H1 (cell line): Measurements from ENCODE around the gene NLGN4Y. TPM values are rescaled to one million over a fixed set of nuclear protein-coding genes. Genes with fewer than 3 reads are reported as not detected.

ENCODE experiments used
- CTCF ChIA-PET: fragments of 300-600 bp; sonication (Branson Sonifier 250); formaldehyde crosslinking; loops from one replicate; lab custom pipeline; 2021; ENCODE audit not compliant: partially characterized antibody; lab: Charles Lee
- POLR2A ChIA-PET: fragments of 300-600 bp; sonication (Branson Sonifier 250); formaldehyde crosslinking; loops from one replicate; lab custom pipeline; 2021; ENCODE audit warnings: inconsistent platforms; ENCODE audit not compliant: partially characterized antibody; lab: Charles Lee
- DNase-seq, 2 experiments: peaks; one replicate each; pipeline versions ENCODE4 v3.0.0 to v3.0.0-alpha.2; 2010 to 2022; ENCODE audit warnings: low spot score in 2 of 2, low read depth in 1 of 2, mixed read lengths in 1 of 2
- FAIRE-seq: peaks from 2 replicates; lab custom pipeline; 2011; peaks lifted over from hg19 to GRCh38; lab: Jason Lieb, UNC
- H2AFZ ChIP-seq: 2 replicates; pipeline ENCODE4 v1.8.1; 2012; ENCODE audit warnings: low read length, inconsistent platforms
- H2AK5ac ChIP-seq: 2 replicates; pipeline ENCODE4 v1.6.1; 2013; ENCODE audit warnings: low read depth, low read length
- H2BK120ac ChIP-seq: replicated peaks from 2 replicates; pipeline ENCODE3; 2013; ENCODE audit warnings: low read depth, low read length, inconsistent platforms
- H2BK12ac ChIP-seq: 2 replicates; pipeline ENCODE4 v1.6.1; 2013; ENCODE audit warnings: low read depth, low read length
- H2BK15ac ChIP-seq: 2 replicates; pipeline ENCODE4 v1.6.1; 2013; ENCODE audit warnings: low read length
- H2BK20ac ChIP-seq: 2 replicates; pipeline ENCODE4 v1.6.1; 2013; ENCODE audit warnings: low read length
- H2BK5ac ChIP-seq: 2 replicates; pipeline ENCODE4 v1.6.1; 2013; ENCODE audit warnings: low read depth, low read length
- H3K14ac ChIP-seq: 2 replicates; pipeline ENCODE4 v1.6.1; 2013; ENCODE audit warnings: inconsistent platforms; ENCODE audit not compliant: insufficient read length
- H3K18ac ChIP-seq: 2 replicates; pipeline ENCODE4 v1.6.1; 2013; ENCODE audit warnings: low read length; ENCODE audit errors: extremely low read depth
- H3K23ac ChIP-seq: 2 replicates; pipeline ENCODE4 v1.6.1; 2013; ENCODE audit warnings: inconsistent platforms; ENCODE audit not compliant: insufficient read length
- H3K23me2 ChIP-seq: 2 replicates; pipeline ENCODE4 v1.6.1; 2013; ENCODE audit warnings: low read depth, low read length
- H3K27ac ChIP-seq: 2 replicates; pipeline ENCODE4 v1.6.1; 2011; ENCODE audit warnings: low read depth, low read length, inconsistent platforms
- H3K27me3 ChIP-seq, 4 experiments: replicated peaks in 1 of 4; 1 replicate in 1 of 4; 2 replicates in 3 of 4; pipeline versions ENCODE4 v1.6.1 to v1.8.1; 2011 to 2013; ENCODE audit warnings: low read length in 3 of 4, mild to moderate bottlenecking in 3 of 4, inconsistent platforms in 2 of 4, mixed read lengths in 2 of 4, moderate library complexity in 1 of 4; ENCODE audit not compliant: control insufficient read depth in 3 of 4, insufficient read depth in 3 of 4; ENCODE audit errors: extremely low read depth in 1 of 4
- H3K36me3 ChIP-seq, 4 experiments: 2 replicates each; pipeline versions ENCODE4 v1.6.1 to v1.8.1; 2011 to 2013; ENCODE audit warnings: mild to moderate bottlenecking in 4 of 4, low read length in 3 of 4, moderate library complexity in 2 of 4, control low read depth in 1 of 4, inconsistent platforms in 1 of 4; ENCODE audit not compliant: insufficient read depth in 4 of 4, control insufficient read depth in 2 of 4
- H3K4ac ChIP-seq: replicated peaks from 2 replicates; pipeline ENCODE3; 2013; ENCODE audit warnings: low read length, low read depth, mixed read lengths, inconsistent platforms; ENCODE audit not compliant: insufficient read length
- H3K4me1 ChIP-seq, 4 experiments: replicated peaks in 1 of 4; 1 replicate in 1 of 4; 2 replicates in 3 of 4; pipeline versions ENCODE4 v1.6.1 to v1.8.1; 2011 to 2013; ENCODE audit warnings: low read length in 3 of 4, inconsistent platforms in 2 of 4, mixed read lengths in 1 of 4; ENCODE audit not compliant: insufficient read depth in 4 of 4, control insufficient read depth in 3 of 4
- H3K4me2 ChIP-seq, 2 experiments: 2 replicates each; pipeline versions ENCODE4 v1.6.1 to v1.8.1; 2011 to 2013; ENCODE audit warnings: low read depth in 2 of 2, low read length in 2 of 2, control low read depth in 1 of 2, inconsistent platforms in 1 of 2, mild to moderate bottlenecking in 1 of 2; ENCODE audit not compliant: insufficient read depth in 1 of 2
- H3K4me3 ChIP-seq, 4 experiments: fragments of 200-600, 300-600 bp in 1 of 4; sonication (generic), shearing (Covaris generic), sonication (Bioruptor Twin) in 1 of 4; 2 replicates each; pipeline versions ENCODE4 v1.5.1 to v1.8.1; 2011 to 2016; ENCODE audit warnings: low read length in 4 of 4, low read depth in 3 of 4, control low read depth in 2 of 4, inconsistent platforms in 2 of 4, mild to moderate bottlenecking in 2 of 4, mixed read lengths in 1 of 4, moderate library complexity in 1 of 4; ENCODE audit not compliant: insufficient read depth in 2 of 4; ENCODE audit errors: extremely low read depth in 1 of 4
- H3K56ac ChIP-seq: replicated peaks from 2 replicates; pipeline ENCODE3; 2013; ENCODE audit warnings: low read depth, mild to moderate bottlenecking, mixed read lengths, low read length, inconsistent platforms; ENCODE audit not compliant: insufficient read length
- H3K79me1 ChIP-seq: 2 replicates; pipeline ENCODE4 v1.6.1; 2013; ENCODE audit warnings: low read depth, low read length, control low read depth
- H3K79me2 ChIP-seq, 2 experiments: 2 replicates each; pipeline versions ENCODE4 v1.6.1 to v1.8.1; 2012 to 2013; ENCODE audit warnings: low read length in 2 of 2, mild to moderate bottlenecking in 2 of 2, inconsistent platforms in 1 of 2; ENCODE audit not compliant: insufficient read depth in 2 of 2, control insufficient read depth in 1 of 2
- H3K9ac ChIP-seq, 4 experiments: replicated peaks in 1 of 4; 1 replicate in 1 of 4; 2 replicates in 3 of 4; pipeline versions ENCODE4 v1.6.1 to v1.8.1; 2011 to 2013; ENCODE audit warnings: low read depth in 3 of 4, low read length in 3 of 4, control low read depth in 2 of 4, mild to moderate bottlenecking in 2 of 4, moderate library complexity in 2 of 4, inconsistent platforms in 1 of 4; ENCODE audit errors: extremely low read depth in 1 of 4
- H3K9me3 ChIP-seq, 2 experiments: 2 replicates each; pipeline versions ENCODE4 v1.6.1 to v1.8.1; 2012 to 2013; ENCODE audit warnings: mild to moderate bottlenecking in 2 of 2, moderate library complexity in 2 of 2, control low read depth in 1 of 2, inconsistent platforms in 1 of 2, low read depth in 1 of 2, low read length in 1 of 2, mixed read lengths in 1 of 2; ENCODE audit not compliant: insufficient read depth in 2 of 2
- H4K20me1 ChIP-seq, 2 experiments: replicated peaks in 1 of 2; 2 replicates each; pipeline versions ENCODE3 to v1.8.1; 2011 to 2013; ENCODE audit warnings: inconsistent platforms in 2 of 2, low read length in 2 of 2, mild to moderate bottlenecking in 1 of 2; ENCODE audit not compliant: insufficient read depth in 2 of 2, control insufficient read depth in 1 of 2
- H4K5ac ChIP-seq: 2 replicates; pipeline ENCODE4 v1.6.1; 2013; ENCODE audit warnings: low read length, low read depth, mixed read lengths, inconsistent platforms; ENCODE audit not compliant: insufficient read length
- H4K8ac ChIP-seq: 2 replicates; pipeline ENCODE4 v1.8.0; 2013; ENCODE audit warnings: mild to moderate bottlenecking, moderate library complexity, low read length, inconsistent platforms; ENCODE audit not compliant: insufficient read depth; ENCODE audit errors: extremely low read depth
- H4K91ac ChIP-seq: replicated peaks from 2 replicates; pipeline ENCODE3; 2013; ENCODE audit warnings: low read length, mixed read lengths, inconsistent platforms; ENCODE audit not compliant: insufficient read length
- BCL11A ChIP-seq, 2 experiments: IDR thresholded peaks; one replicate each; pipeline ENCODE4 v1.6.1; 2011; ENCODE audit warnings: low read depth in 2 of 2, low read length in 2 of 2, mild to moderate bottlenecking in 2 of 2
- CBX8 ChIP-seq: fragments of 300-800, 300-1000 bp; sonication (generic); IDR thresholded peaks from 2 replicates; pipeline ENCODE4 v1.7.1; 2016; ENCODE audit warnings: low read depth, low read length, borderline replicate concordance
- EGR1 ChIP-seq: IDR thresholded peaks from 2 replicates; pipeline ENCODE4 v1.6.1; 2011; ENCODE audit warnings: low read depth, low read length, borderline replicate concordance
- FOSL1 ChIP-seq: IDR thresholded peaks from 2 replicates; pipeline ENCODE4 v1.6.1; 2011; ENCODE audit warnings: mild to moderate bottlenecking, low read depth, low read length, moderate library complexity; ENCODE audit not compliant: insufficient read depth
- HDAC2 ChIP-seq, 2 experiments: fragments of 300-600 bp in 1 of 2; sonication (generic) in 1 of 2; IDR thresholded peaks; 2 replicates each; pipeline ENCODE4 v1.6.1; 2011 to 2012; ENCODE audit warnings: low read depth in 2 of 2, low read length in 2 of 2, mild to moderate bottlenecking in 2 of 2, moderate library complexity in 2 of 2, borderline replicate concordance in 1 of 2, inconsistent platforms in 1 of 2
- KDM4A ChIP-seq: IDR thresholded peaks from one replicate; pipeline ENCODE4 v1.7.1; 2012; ENCODE audit warnings: low read depth, mild to moderate bottlenecking, moderate library complexity, low read length, inconsistent platforms; ENCODE audit not compliant: severe bottlenecking
- RFX5 ChIP-seq: IDR thresholded peaks from 2 replicates; pipeline ENCODE4 v1.6.1; 2011; ENCODE audit warnings: low read depth, low read length, improper control_type of control experiment, borderline replicate concordance
- SIN3A ChIP-seq, 2 experiments: IDR thresholded peaks in 1 of 2; conservative IDR thresholded peaks in 1 of 2; 2 replicates each; pipeline ENCODE4 v1.6.1; 2011 to 2012; ENCODE audit warnings: low read length in 2 of 2, improper control_type of control experiment in 1 of 2, low read depth in 1 of 2, mild to moderate bottlenecking in 1 of 2
- SP4 ChIP-seq: IDR thresholded peaks from 2 replicates; pipeline ENCODE4 v1.6.1; 2012; ENCODE audit warnings: low read length, inconsistent platforms
- TBP ChIP-seq: IDR thresholded peaks from 2 replicates; pipeline ENCODE4 v1.6.1; 2011; ENCODE audit warnings: low read depth, low read length, improper control_type of control experiment
- USF2 ChIP-seq: IDR thresholded peaks from 2 replicates; pipeline ENCODE4 v1.6.1; 2011; ENCODE audit warnings: low read length, improper control_type of control experiment
- polyA plus RNA-seq, 7 experiments: library from polyadenylated mRNA; depleted of rRNA in 3 of 7; stranded (reverse) in 5 of 7; unstranded in 2 of 7; fragments of >200 nt in 5 of 7; fragments of 200-250 nt in 2 of 7; gene quantifications; 1 replicate in 5 of 7; 2 replicates in 1 of 7; 4 replicates in 1 of 7; pipeline versions ENCODE4 v1.2.1 to v1.2.3, GENCODE V29; 2011 to 2013; ENCODE audit warnings: missing spikeins in 2 of 7, mixed read lengths in 2 of 7
- total RNA-seq: library from RNA; stranded (reverse); fragmentation: NEBNext Ultra II Directional; extraction: Animal tissue kit (Norgen Biotek cat#: 25700); gene quantifications from 2 replicates; pipeline ENCODE4 v1.2.1, GENCODE V29; 2021
- TF ChIP-seq, protein P1 (sequence below): IDR thresholded peaks from 2 replicates; pipeline ENCODE4 v1.6.1; 2012; ENCODE audit warnings: inconsistent platforms

The NLGN4Y gene
- total and polyA plus RNA-seq, 2 of the 8 experiments (the other 6 are each of a cell fraction or from before 2014, with no cell fraction given) = 35.7 to 51.3 TPM

GRCh38 chrY:14634954-14635353 is 110.6 kb downstream of the NLGN4Y start:
- H3K27me3 ChIP-seq = no peaks in the 10 kb centered on the region
- H3K14ac ChIP-seq = no peak overlapping the region
- no peaks in the 10 kb centered on the region for H4K20me1 ChIP-seq
- H3K56ac ChIP-seq = no peak overlapping the region
- no peaks in the 10 kb centered on the region for H3K79me1 ChIP-seq
- H3K9ac ChIP-seq = no peak overlapping the region
- no peak overlapping the region for H3K27ac ChIP-seq
- no peak overlapping the region for H3K23ac ChIP-seq
- H2AFZ ChIP-seq = no peak overlapping the region
- H3K4ac ChIP-seq = no peak overlapping the region
- H4K91ac ChIP-seq = no peak overlapping the region
- ChIA-PET POLR2A (no interaction called here), CTCF (no interaction called here)
- H2BK20ac ChIP-seq = no peak overlapping the region
- no peak overlapping the region for H4K5ac ChIP-seq
- H2BK5ac ChIP-seq = no peak overlapping the region
- no peak for DNase-seq
- no peaks in the 10 kb centered on the region for H3K9me3 ChIP-seq
- H2BK15ac ChIP-seq = no peak overlapping the region
- H3K23me2 ChIP-seq = no peaks in the 10 kb centered on the region
- no peaks in the 10 kb centered on the region for H3K4me1 ChIP-seq
- H3K18ac ChIP-seq = no peak overlapping the region
- no peak overlapping the region for H4K8ac ChIP-seq
- peaks cover 0 to 3% of the 10 kb centered on the region in 2 experiments; a peak in 1 of 4 replicates for H3K79me2 ChIP-seq
- no peak for FAIRE-seq
- H2AK5ac ChIP-seq = no peak overlapping the region
- H3K4me2 ChIP-seq = no peak overlapping the region
- H3K4me3 ChIP-seq = no peak overlapping the region
- peaks cover 0 to 3% (median 0%) of the 10 kb centered on the region in 4 experiments; a peak in 1 of 8 replicates for H3K36me3 ChIP-seq
- no peak overlapping the region for H2BK12ac ChIP-seq
- no peak overlapping the region for H2BK120ac ChIP-seq
- TF ChIP-seq FOSL1 (no peak), CBX8 (no peak), RFX5 (no peak), EGR1 (no peak), SP4 (no peak), HDAC2 (IDR thresholded peaks at IDR 0.05; ENCODE audit: borderline replicate concordance in 1 of 2, low read depth in 2 of 2, low read length in 2 of 2) (no peak), SIN3A (conservative IDR thresholded peaks at IDR 0.05 in 1 of 2, IDR thresholded peaks at IDR 0.05 in 1 of 2; ENCODE audit: low read depth in 1 of 2, low read length in 2 of 2) (no peak), USF2 (no peak), KDM4A (no peak), BCL11A (IDR thresholded peaks at IDR 0.05; ENCODE audit: low read depth in 2 of 2, low read length in 2 of 2) (no peak), TBP (no peak)
- TF ChIP-seq, protein P1, sequence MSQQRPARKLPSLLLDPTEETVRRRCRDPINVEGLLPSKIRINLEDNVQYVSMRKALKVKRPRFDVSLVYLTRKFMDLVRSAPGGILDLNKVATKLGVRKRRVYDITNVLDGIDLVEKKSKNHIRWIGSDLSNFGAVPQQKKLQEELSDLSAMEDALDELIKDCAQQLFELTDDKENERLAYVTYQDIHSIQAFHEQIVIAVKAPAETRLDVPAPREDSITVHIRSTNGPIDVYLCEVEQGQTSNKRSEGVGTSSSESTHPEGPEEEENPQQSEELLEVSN = no peak
